K562 (cell line): ENCODE results near the gene ACAP3. TPM values are rescaled to one million over a fixed set of nuclear protein-coding genes. Genes with fewer than 3 reads are reported as not detected.

Experiments used
- ETV5 ChIP-seq: sonication (generic); formaldehyde crosslinking; IDR thresholded peaks from 2 replicates; pipeline ENCODE4 v1.4.0; 2020; ENCODE audit warnings: low read depth, mild to moderate bottlenecking, missing genetic modification reagents
- GABPB1 ChIP-seq: sonication (generic); formaldehyde crosslinking; IDR thresholded peaks from 2 replicates; pipeline ENCODE4 v1.8.0; 2022; ENCODE audit warnings: mild to moderate bottlenecking, missing genetic modification reagents
- GATAD2B ChIP-seq: fragments of 450-650 bp; IDR thresholded peaks from 2 replicates; pipeline ENCODE4 v1.6.1; 2017; ENCODE audit warnings: mild to moderate bottlenecking, borderline replicate concordance
- HLTF ChIP-seq: fragments of 450-650 bp; IDR thresholded peaks from 2 replicates; pipeline ENCODE4 v1.6.1; 2016
- KDM4B ChIP-seq, 2 experiments: fragments of 450-650 bp in 1 of 2; sonication (generic) in 1 of 2; IDR thresholded peaks; 2 replicates each; pipeline ENCODE4 v1.6.1; 2016 to 2017; ENCODE audit warnings: borderline replicate concordance in 2 of 2, antibody characterized with exemption in 1 of 2, low read depth in 1 of 2, mild to moderate bottlenecking in 1 of 2
- LEF1 ChIP-seq: fragments of 450-650 bp; IDR thresholded peaks from 2 replicates; pipeline ENCODE4 v1.6.1; 2016; ENCODE audit warnings: mild to moderate bottlenecking
- NR0B1 ChIP-seq: fragments of 450-650 bp; IDR thresholded peaks from one replicate; pipeline ENCODE4 v1.6.1; 2018; ENCODE audit warnings: mild to moderate bottlenecking, moderate library complexity; ENCODE audit not compliant: partially characterized antibody
- RFX7 ChIP-seq: fragments of 250-450 bp; sonication (Bioruptor Pico); IDR thresholded peaks from 2 replicates; pipeline ENCODE4 v1.5.1; 2021; ENCODE audit warnings: mild to moderate bottlenecking
- SFPQ ChIP-seq: fragments of 200-400 bp; formaldehyde crosslinking; IDR thresholded peaks from 2 replicates; pipeline ENCODE4 v1.6.1; 2017; ENCODE audit warnings: mild to moderate bottlenecking, low read depth, low read length, moderate library complexity
- SMAD3 ChIP-seq: fragments of 450-650 bp; formaldehyde crosslinking; conservative IDR thresholded peaks from 2 replicates; pipeline ENCODE4 v1.4.0; 2020; ENCODE audit warnings: mild to moderate bottlenecking
- TAF9B ChIP-seq: fragments of 450-650 bp; IDR thresholded peaks from 2 replicates; pipeline ENCODE4 v1.6.1; 2018; ENCODE audit warnings: mild to moderate bottlenecking; ENCODE audit not compliant: partially characterized antibody
- ZBTB7A ChIP-seq: IDR thresholded peaks from 2 replicates; pipeline ENCODE4 v1.6.1; 2011; ENCODE audit warnings: low read depth, mild to moderate bottlenecking, low read length, moderate library complexity, borderline replicate concordance; ENCODE audit not compliant: control insufficient read depth
- ZNF143 ChIP-seq: sonication (generic); formaldehyde crosslinking; IDR thresholded peaks from 2 replicates; pipeline ENCODE4 v1.9.0; 2022; ENCODE audit warnings: mild to moderate bottlenecking, missing genetic modification reagents
- ZNF551 ChIP-seq: fragments of 250-450 bp; sonication (Bioruptor Pico); IDR thresholded peaks from 2 replicates; pipeline ENCODE4 v1.5.0; 2021; ENCODE audit warnings: mild to moderate bottlenecking, moderate library complexity
- ZNF830 ChIP-seq: fragments of 250-450 bp; sonication (Bioruptor Pico); IDR thresholded peaks from 2 replicates; pipeline ENCODE4 v1.5.0; 2021; ENCODE audit warnings: mild to moderate bottlenecking
- polyA plus RNA-seq, 8 experiments: library from polyadenylated mRNA; depleted of rRNA in 4 of 8; stranded (reverse) in 5 of 8; unstranded in 3 of 8; fragments of >200 nt; fragmentation: Nextera tagmentation in 2 of 8; fragmentation: Illumina TruSeq in 1 of 8; extraction: Ambion mirVana in 2 of 8; extraction: Trizol in 1 of 8; gene quantifications; 2 replicates each; pipeline versions ENCODE4 v1.2.1 to v1.2.3, GENCODE V29; 2011 to 2014; ENCODE audit warnings: inconsistent platforms in 1 of 8, missing spikeins in 1 of 8
- total RNA-seq, 7 experiments: library from RNA; depleted of rRNA in 6 of 7; stranded (reverse); fragments of >200 nt in 6 of 7; fragmentation: Illumina TruSeq in 2 of 7; extraction: Trizol in 2 of 7; gene quantifications; 2 replicates each; pipeline versions ENCODE4 v1.2.1 to v1.2.3, GENCODE V29; 2011 to 2021; ENCODE audit warnings: low replicate concordance in 1 of 7
- TF ChIP-seq, protein P1 (sequence below), 2 experiments: fragments of 450-650 bp; formaldehyde crosslinking in 1 of 2; IDR thresholded peaks; 2 replicates each; pipeline versions ENCODE4 v1.4.0 to v1.6.1; 2014 to 2020; ENCODE audit warnings: mild to moderate bottlenecking in 2 of 2, borderline replicate concordance in 1 of 2, low read depth in 1 of 2

The ACAP3 gene
- total and polyA plus RNA-seq, 9 of the 15 experiments (the other 6 are each of a cell fraction or from before 2014, with no cell fraction given) = 0.01 to 49.0 (median 12.0) TPM

- TF ChIP-seq, protein P1, sequence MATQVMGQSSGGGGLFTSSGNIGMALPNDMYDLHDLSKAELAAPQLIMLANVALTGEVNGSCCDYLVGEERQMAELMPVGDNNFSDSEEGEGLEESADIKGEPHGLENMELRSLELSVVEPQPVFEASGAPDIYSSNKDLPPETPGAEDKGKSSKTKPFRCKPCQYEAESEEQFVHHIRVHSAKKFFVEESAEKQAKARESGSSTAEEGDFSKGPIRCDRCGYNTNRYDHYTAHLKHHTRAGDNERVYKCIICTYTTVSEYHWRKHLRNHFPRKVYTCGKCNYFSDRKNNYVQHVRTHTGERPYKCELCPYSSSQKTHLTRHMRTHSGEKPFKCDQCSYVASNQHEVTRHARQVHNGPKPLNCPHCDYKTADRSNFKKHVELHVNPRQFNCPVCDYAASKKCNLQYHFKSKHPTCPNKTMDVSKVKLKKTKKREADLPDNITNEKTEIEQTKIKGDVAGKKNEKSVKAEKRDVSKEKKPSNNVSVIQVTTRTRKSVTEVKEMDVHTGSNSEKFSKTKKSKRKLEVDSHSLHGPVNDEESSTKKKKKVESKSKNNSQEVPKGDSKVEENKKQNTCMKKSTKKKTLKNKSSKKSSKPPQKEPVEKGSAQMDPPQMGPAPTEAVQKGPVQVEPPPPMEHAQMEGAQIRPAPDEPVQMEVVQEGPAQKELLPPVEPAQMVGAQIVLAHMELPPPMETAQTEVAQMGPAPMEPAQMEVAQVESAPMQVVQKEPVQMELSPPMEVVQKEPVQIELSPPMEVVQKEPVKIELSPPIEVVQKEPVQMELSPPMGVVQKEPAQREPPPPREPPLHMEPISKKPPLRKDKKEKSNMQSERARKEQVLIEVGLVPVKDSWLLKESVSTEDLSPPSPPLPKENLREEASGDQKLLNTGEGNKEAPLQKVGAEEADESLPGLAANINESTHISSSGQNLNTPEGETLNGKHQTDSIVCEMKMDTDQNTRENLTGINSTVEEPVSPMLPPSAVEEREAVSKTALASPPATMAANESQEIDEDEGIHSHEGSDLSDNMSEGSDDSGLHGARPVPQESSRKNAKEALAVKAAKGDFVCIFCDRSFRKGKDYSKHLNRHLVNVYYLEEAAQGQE (IDR thresholded peaks at IDR 0.05; ENCODE audit: borderline replicate concordance) = no peak
- TF ChIP-seq, protein P1 (CRISPR knock-in tag; IDR thresholded peaks at IDR 0.05; ENCODE audit: low read depth) = no peak
- TF ChIP-seq SFPQ (no peak), KDM4B (IDR thresholded peaks at IDR 0.05; ENCODE audit: borderline replicate concordance in 2 of 2, low read depth in 1 of 2) (peak in 1 of 2 experiments; percentile 96; a peak in 2 of 4 replicates), NR0B1 (no peak), GABPB1 (CRISPR knock-in tag) (peak; percentile 94), TAF9B (no peak), GATAD2B (no peak; the same call in 1 of the 2 replicates), RFX7 (no peak), HLTF (0 out of 2 replicates have a peak, but pooled peaks have one; percentile 13), ZNF143 (CRISPR knock-in tag) (no peak), ZNF551 (CRISPR knock-in tag) (no peak), ZNF830 (CRISPR knock-in tag) (no peak), SMAD3 (no peak), ETV5 (CRISPR knock-in tag) (peak; percentile 75; the same call in 1 of the 2 replicates), ZBTB7A (peak; percentile 73; the same call in 1 of the 2 replicates), LEF1 (no peak)
Measured at GRCh38 chr1:1273512-1274298, 34.0 kb downstream of the ACAP3 start, which contains the start of gene UBE2J2 (continued).
